Measurements from ENCODE around the gene FHL2. TPM values are rescaled to one million over a fixed set of nuclear protein-coding genes. Genes with fewer than 3 reads are reported as not detected.

Gene FHL2
- total and polyA plus RNA-seq, 9 donors = 300 to 1,049 (median 495) TPM

DNA sequence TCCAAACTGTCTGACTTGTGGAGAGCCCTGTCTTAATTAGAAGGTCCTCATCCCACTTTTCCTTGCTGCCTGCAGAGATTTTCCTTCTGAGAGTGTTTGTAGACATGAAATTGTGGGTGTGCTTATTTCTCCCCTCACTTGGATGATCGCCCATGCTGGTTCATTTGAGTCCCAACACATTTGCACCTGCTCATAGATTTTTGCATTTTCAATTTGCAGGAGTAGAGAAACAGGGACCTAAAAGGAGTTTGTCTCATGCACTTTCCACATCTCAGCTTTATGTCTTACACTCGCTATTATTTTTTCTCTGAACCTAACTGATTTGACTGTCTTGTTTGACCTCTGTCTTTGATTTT lies 33.2 kb upstream of the FHL2 start:
- 10 to 19% (median 11%) methylated on average over 2 of the region's 2 CpGs for WGBS, 3 donors
- no peak for DNase-seq
- Histone ChIP-seq H3K4me3 (no peak overlapping the region), H3K27ac (peak overlapping the region; percentile 78 to 90), H3K4me1 (ENCODE audit: insufficient read depth) (peaks cover 3% of the 10 kb centered on the region), H3K36me3 (no peaks in the 10 kb centered on the region), H3K9me3 (no peaks in the 10 kb centered on the region), H3K27me3 (no peaks in the 10 kb centered on the region)
- no peak for TF ChIP-seq EP300 (IDR thresholded peaks at IDR 0.05)
- no peak for TF ChIP-seq POLR2A (IDR thresholded peaks at IDR 0.05)
- TF ChIP-seq, protein P1, sequence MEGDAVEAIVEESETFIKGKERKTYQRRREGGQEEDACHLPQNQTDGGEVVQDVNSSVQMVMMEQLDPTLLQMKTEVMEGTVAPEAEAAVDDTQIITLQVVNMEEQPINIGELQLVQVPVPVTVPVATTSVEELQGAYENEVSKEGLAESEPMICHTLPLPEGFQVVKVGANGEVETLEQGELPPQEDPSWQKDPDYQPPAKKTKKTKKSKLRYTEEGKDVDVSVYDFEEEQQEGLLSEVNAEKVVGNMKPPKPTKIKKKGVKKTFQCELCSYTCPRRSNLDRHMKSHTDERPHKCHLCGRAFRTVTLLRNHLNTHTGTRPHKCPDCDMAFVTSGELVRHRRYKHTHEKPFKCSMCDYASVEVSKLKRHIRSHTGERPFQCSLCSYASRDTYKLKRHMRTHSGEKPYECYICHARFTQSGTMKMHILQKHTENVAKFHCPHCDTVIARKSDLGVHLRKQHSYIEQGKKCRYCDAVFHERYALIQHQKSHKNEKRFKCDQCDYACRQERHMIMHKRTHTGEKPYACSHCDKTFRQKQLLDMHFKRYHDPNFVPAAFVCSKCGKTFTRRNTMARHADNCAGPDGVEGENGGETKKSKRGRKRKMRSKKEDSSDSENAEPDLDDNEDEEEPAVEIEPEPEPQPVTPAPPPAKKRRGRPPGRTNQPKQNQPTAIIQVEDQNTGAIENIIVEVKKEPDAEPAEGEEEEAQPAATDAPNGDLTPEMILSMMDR (IDR thresholded peaks at IDR 0.05) = no peak
- intact Hi-C loops (cut with DNase I) = loop anchor here in 1 of 4 donors (10.0 kb wide), 1 partner anchor 83 kb away; no protein-coding TSS in a partner anchor

DNA sequence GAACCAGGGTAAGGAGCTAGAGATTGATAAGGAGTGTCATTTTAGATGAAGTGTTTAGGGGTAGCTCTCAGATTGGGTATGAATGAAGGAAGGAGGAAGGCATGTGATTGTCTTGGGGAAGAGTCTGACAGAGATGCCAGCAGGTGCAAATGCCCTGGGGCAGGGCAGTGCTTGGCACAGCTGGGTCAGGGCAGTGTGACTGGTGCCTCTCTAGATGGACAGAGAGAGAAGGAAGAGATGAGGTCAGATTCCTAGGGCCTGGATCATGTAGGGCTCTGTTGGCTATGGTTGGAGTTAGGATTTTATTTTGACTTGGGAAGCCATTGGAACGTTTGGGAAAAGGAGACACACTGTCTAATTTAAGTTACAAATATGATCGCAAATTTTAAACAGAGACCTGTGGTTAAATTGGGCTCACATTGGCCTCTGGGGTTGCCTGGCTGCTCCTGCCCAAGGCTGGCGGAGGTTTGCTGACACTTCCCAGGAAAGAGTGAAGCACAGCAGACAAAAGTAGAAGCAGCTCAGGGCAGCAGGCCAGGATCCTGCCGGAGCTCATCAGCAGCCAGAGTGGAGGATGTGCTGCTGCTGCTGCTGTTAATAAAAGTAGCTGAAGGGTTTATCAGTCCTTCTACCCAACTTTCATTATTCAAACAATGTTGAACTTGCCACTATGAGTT lies 32.7 kb upstream of the FHL2 start:
- Histone ChIP-seq H3K36me3 (no peaks in the 10 kb centered on the region), H3K4me1 (ENCODE audit: insufficient read depth) (peaks cover 5% of the 10 kb centered on the region), H3K27ac (peak overlapping the region; percentile 78 to 90), H3K4me3 (no peak overlapping the region), H3K9me3 (no peaks in the 10 kb centered on the region), H3K27me3 (no peaks in the 10 kb centered on the region)
- DNase-seq = peak; percentile 75 to 88 (median 82)
- 0 to 7% (median 4%) methylated on average over 4 of the region's 4 CpGs for WGBS, 3 donors
- TF ChIP-seq, protein P1 (IDR thresholded peaks at IDR 0.05) = no peak
- no peak for TF ChIP-seq POLR2A (IDR thresholded peaks at IDR 0.05)
- intact Hi-C loops (cut with DNase I) = loop anchor here in 1 of 4 donors (10.0 kb wide), 1 partner anchor 83 kb away; no protein-coding TSS in a partner anchor

DNA sequence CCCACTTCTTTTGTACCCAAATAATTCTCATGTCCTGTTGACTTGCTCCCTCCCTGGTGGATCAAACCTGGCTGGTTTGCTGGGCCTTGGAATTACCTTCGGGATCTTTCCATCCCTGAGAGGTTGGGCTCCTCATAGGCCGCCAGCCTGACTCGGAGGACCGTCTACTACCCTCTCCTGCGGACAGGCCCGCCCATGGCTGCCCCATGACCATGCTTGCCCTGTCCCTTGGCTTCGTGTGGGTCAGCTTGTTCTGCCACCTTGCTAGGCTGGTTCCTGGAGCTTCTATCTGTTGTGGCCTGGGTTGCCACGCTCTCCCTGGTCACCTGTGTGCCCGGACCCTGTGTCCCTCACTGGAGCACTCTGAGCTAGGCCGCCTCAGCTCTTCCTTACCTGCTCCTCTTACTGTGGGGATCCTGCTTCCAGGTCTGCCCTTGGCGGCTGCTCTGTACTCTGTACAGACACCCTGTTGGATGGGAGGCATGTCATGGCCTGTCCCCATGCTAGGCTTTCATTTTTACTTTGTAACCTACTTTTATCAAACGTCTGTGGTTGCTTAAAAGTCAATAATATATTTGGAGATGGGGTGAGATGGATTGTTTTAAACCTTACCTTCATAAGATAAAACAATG lies 29.7 kb upstream of the FHL2 start:
- H3K27me3 ChIP-seq = no peaks in the 10 kb centered on the region
- WGBS, 3 donors = 88 to 96% (median 95%) methylated on average over 12 of the region's 12 CpGs
- no peaks in the 10 kb centered on the region for H3K36me3 ChIP-seq
- H3K27ac ChIP-seq = peak overlapping the region; percentile 43 to 66
- no peaks in the 10 kb centered on the region for H3K9me3 ChIP-seq
- intact Hi-C loops (cut with DNase I) = no loop called here
- no peak for DNase-seq
- peaks cover 7% of the 10 kb centered on the region for H3K4me1 ChIP-seq (ENCODE audit: insufficient read depth)
- TF ChIP-seq, protein P1 (IDR thresholded peaks at IDR 0.05) = no peak
- no peak overlapping the region for H3K4me3 ChIP-seq

GRCh38 chr2:105427485-105427884 lies 28.6 kb upstream of the FHL2 start:
- no peak overlapping the region for H3K4me3 ChIP-seq
- intact Hi-C loops (cut with DNase I) = no loop called here
- peak overlapping the region; percentile 43 to 66 for H3K27ac ChIP-seq
- TF ChIP-seq, protein P1 (IDR thresholded peaks at IDR 0.05) = no peak
- TF ChIP-seq POLR2A (IDR thresholded peaks at IDR 0.05) (no peak), EP300 (IDR thresholded peaks at IDR 0.05) (no peak)
- no peaks in the 10 kb centered on the region for H3K27me3 ChIP-seq
- WGBS, 3 donors = 53 to 61% (median 57%) methylated on average over 4 of the region's 4 CpGs
- no peaks in the 10 kb centered on the region for H3K36me3 ChIP-seq
- H3K4me1 ChIP-seq (ENCODE audit: insufficient read depth) = peaks cover 7% of the 10 kb centered on the region
- no peak for DNase-seq
- no peaks in the 10 kb centered on the region for H3K9me3 ChIP-seq
